HCT116 (cell line): ENCODE results near the gene DQX1. TPM values are rescaled to one million over a fixed set of nuclear protein-coding genes. Genes with fewer than 3 reads are reported as not detected.

ENCODE experiments used
- ATAC-seq: fragments of 200-7000 bp; cut with Tn5 transposase; 2 replicates; pipeline ENCODE4 v1.9.1; 2020; ENCODE audit warnings: mild to moderate bottlenecking, moderate library complexity
- BruUV-seq: library from RNA; stranded (reverse); fragments of 400-500 nt; replicated peaks from 2 replicates; lab custom pipeline; 2021; lab: Mats Ljungman, UMichigan
- CTCF ChIA-PET: fragments of 300-600 bp; sonication (Branson Sonifier 250); formaldehyde crosslinking; loops from one replicate; lab custom pipeline; 2021; ENCODE audit warnings: antibody characterized with exemption; lab: Charles Lee
- POLR2A ChIA-PET: fragments of 300-600, 350-600 bp; sonication (Branson Sonifier 250); formaldehyde crosslinking; loops from one replicate; lab custom pipeline; 2021; ENCODE audit warnings: antibody characterized with exemption; lab: Charles Lee
- RAD21 ChIA-PET, 2 experiments: fragments of 300-600 bp; sonication (Branson Sonifier 250); formaldehyde crosslinking; loops; one replicate each; lab custom pipeline; 2023; ENCODE audit warnings: low total read pairs in 2 of 2; ENCODE audit not compliant: uncharacterized antibody in 2 of 2, unreplicated experiment in 2 of 2, low non-redundant PET in 1 of 2; lab: Charles Lee
- DNase-seq: peaks from one replicate; pipeline ENCODE4 v3.0.0-alpha.2; 2010; ENCODE audit warnings: low read depth, low spot score
- H2AFZ ChIP-seq: fragments of 200-600 bp; shearing (Covaris generic), sonication (generic); 2 replicates; pipeline ENCODE4 v1.6.1; 2017; ENCODE audit warnings: low read depth, mixed run types, mixed read lengths, antibody characterized with exemption, low read length; ENCODE audit not compliant: poor library complexity, severe bottlenecking
- H3K27ac ChIP-seq: 2 replicates; pipeline ENCODE4 v1.5.1; 2012; ENCODE audit warnings: low read depth, low read length
- H3K27me3 ChIP-seq: fragments of 200-600 bp; sonication (generic); 2 replicates; pipeline ENCODE4 v1.6.1; 2016; ENCODE audit warnings: mixed run types, low read length, mixed read lengths; ENCODE audit not compliant: insufficient read depth
- H3K36me3 ChIP-seq, 2 experiments: fragments of 200-500 bp in 1 of 2; fragments of 200-600 bp in 1 of 2; sonication (Bioruptor generic) in 1 of 2; sonication (generic) in 1 of 2; 2 replicates each; pipeline versions ENCODE4 v1.5.1 to v1.6.1; 2014 to 2016; ENCODE audit warnings: low read length in 2 of 2, inconsistent platforms in 1 of 2, mixed read lengths in 1 of 2, mixed run types in 1 of 2; ENCODE audit not compliant: insufficient read depth in 2 of 2, control insufficient read depth in 1 of 2
- H3K4me1 ChIP-seq, 2 experiments: fragments of 200-600 bp in 1 of 2; sonication (generic) in 1 of 2; 2 replicates each; pipeline versions ENCODE4 v1.5.1 to v1.6.1; 2012 to 2017; ENCODE audit warnings: low read length in 2 of 2, inconsistent platforms in 1 of 2, mild to moderate bottlenecking in 1 of 2, mixed read lengths in 1 of 2, mixed run types in 1 of 2, moderate library complexity in 1 of 2; ENCODE audit not compliant: insufficient read depth in 2 of 2, control insufficient read depth in 1 of 2
- H3K4me2 ChIP-seq: fragments of 200-600 bp; sonication (generic); 2 replicates; pipeline ENCODE4 v1.6.1; 2017; ENCODE audit warnings: mixed run types, low read length, mixed read lengths
- H3K4me3 ChIP-seq, 2 experiments: fragments of 200-600 bp in 1 of 2; sonication (generic) in 1 of 2; replicated peaks in 1 of 2; 2 replicates each; pipeline ENCODE4 v1.5.1; 2011 to 2016; ENCODE audit warnings: low read length in 2 of 2, control low read depth in 1 of 2, low read depth in 1 of 2, mild to moderate bottlenecking in 1 of 2, mixed read lengths in 1 of 2, mixed run types in 1 of 2
- H3K79me2 ChIP-seq: fragments of 200-600 bp; sonication (generic); 2 replicates; pipeline ENCODE4 v1.6.1; 2017; ENCODE audit warnings: mild to moderate bottlenecking, mixed run types, low read length, moderate library complexity, mixed read lengths; ENCODE audit not compliant: insufficient read depth
- H3K9ac ChIP-seq: fragments of 200-600 bp; sonication (generic); 2 replicates; pipeline ENCODE4 v1.6.1; 2016; ENCODE audit warnings: low read length, mixed read lengths
- H3K9me2 ChIP-seq: fragments of 200-600 bp; sonication (generic), shearing (Covaris generic); 2 replicates; pipeline ENCODE4 v1.6.1; 2017; ENCODE audit warnings: mixed run types, mild to moderate bottlenecking, moderate library complexity; ENCODE audit not compliant: insufficient read depth
- H3K9me3 ChIP-seq, 2 experiments: fragments of 200-500 bp in 1 of 2; fragments of 200-600 bp in 1 of 2; sonication (Bioruptor generic) in 1 of 2; sonication (generic) in 1 of 2; 2 replicates each; pipeline ENCODE4 v1.6.1; 2014 to 2017; ENCODE audit warnings: low read length in 2 of 2, mixed read lengths in 2 of 2, inconsistent platforms in 1 of 2, low read depth in 1 of 2, mild to moderate bottlenecking in 1 of 2, mixed run types in 1 of 2, moderate library complexity in 1 of 2; ENCODE audit not compliant: control insufficient read depth in 1 of 2, insufficient read depth in 1 of 2
- H4K20me1 ChIP-seq: fragments of 200-600 bp; sonication (generic), shearing (Covaris generic); 2 replicates; pipeline ENCODE4 v1.6.1; 2017; ENCODE audit warnings: mixed run types, mild to moderate bottlenecking, moderate library complexity; ENCODE audit not compliant: insufficient read depth
- CBX3 ChIP-seq: IDR thresholded peaks from 2 replicates; pipeline ENCODE4 v1.6.1; 2012; ENCODE audit warnings: low read depth
- CTCF ChIP-seq, 3 experiments: fragments of 200-600 bp in 1 of 3; sonication (generic) in 1 of 3; IDR thresholded peaks in 2 of 3; conservative IDR thresholded peaks in 1 of 3; 2 replicates each; pipeline ENCODE4 v1.5.1; 2012 to 2017; ENCODE audit warnings: low read depth in 2 of 3, low read length in 2 of 3, antibody characterized with exemption in 1 of 3, borderline replicate concordance in 1 of 3, control low read depth in 1 of 3, mild to moderate bottlenecking in 1 of 3, mixed read lengths in 1 of 3, mixed run types in 1 of 3, moderate library complexity in 1 of 3; ENCODE audit not compliant: insufficient read depth in 1 of 3
- EZH2phosphoT487 ChIP-seq: fragments of 200-600 bp; IDR thresholded peaks from 2 replicates; pipeline ENCODE4 v1.6.1; 2018; ENCODE audit warnings: antibody characterized with exemption, borderline replicate concordance
- FOSL1 ChIP-seq: IDR thresholded peaks from 2 replicates; pipeline ENCODE4 v1.6.1; 2012; ENCODE audit warnings: low read depth
- JUND ChIP-seq: IDR thresholded peaks from 2 replicates; pipeline ENCODE4 v1.6.1; 2012
- MAX ChIP-seq: IDR thresholded peaks from 2 replicates; pipeline ENCODE4 v1.6.1; 2012
- POLR2AphosphoS5 ChIP-seq: IDR thresholded peaks from 2 replicates; pipeline ENCODE4 v1.6.1; 2011; ENCODE audit warnings: mild to moderate bottlenecking, low read depth, low read length, moderate library complexity
- REST ChIP-seq: IDR thresholded peaks from 2 replicates; pipeline ENCODE4 v1.6.1; 2012; ENCODE audit warnings: low read depth
- SIN3A ChIP-seq: IDR thresholded peaks from 2 replicates; pipeline ENCODE4 v1.6.1; 2012; ENCODE audit warnings: low read depth
- TCF7L2 ChIP-seq: IDR thresholded peaks from 2 replicates; pipeline ENCODE4 v1.7.0; 2011; ENCODE audit warnings: borderline replicate concordance, inconsistent platforms; ENCODE audit not compliant: insufficient read depth, insufficient read length; ENCODE audit errors: extremely low read depth
- ZNF274 ChIP-seq: fragments of 200-500 bp; sonication (Bioruptor generic); IDR thresholded peaks from 2 replicates; pipeline ENCODE4 v1.6.1; 2014; ENCODE audit warnings: mild to moderate bottlenecking, low read depth, low read length, inconsistent platforms
- intact Hi-C: fragments of 100-400 bp; cut with micrococcal nuclease; formaldehyde crosslinking; loops from 2 replicates; pipeline ENCODE4 v1.10.0; 2022
- total RNA-seq: library from RNA; stranded (reverse); gene quantifications from one replicate; pipeline ENCODE4 v1.2.1, GENCODE V29; 2021; ENCODE audit not compliant: unreplicated experiment

The DQX1 gene
- total RNA-seq, 1 experiment from 2014 or later = 0.98 TPM

GRCh38 chr2:74514368-74515270, 11.4 kb downstream of the DQX1 start, which contains the start of gene TLX2:
Gene TLX2, plus strand, starts transcription at chr2:74514450. Its CDS starts 357 bp downstream, at chr2:74514807.
- no peak within 1 kb of the TSS for H3K27ac ChIP-seq
- no peaks in the 10 kb centered on the region for H3K9me2 ChIP-seq
- H3K36me3 ChIP-seq = no peaks in the 10 kb centered on the region
- ATAC-seq = no peak
- no peak within 1 kb of the TSS for H3K4me3 ChIP-seq
- no peak within 1 kb of the TSS for H3K9ac ChIP-seq
- ChIA-PET CTCF (interaction anchor here (0.7 kb wide), 1 partner anchor 135 kb away, joined by 4 read pairs; no protein-coding TSS in a partner anchor), RAD21 (no interaction called here), POLR2A (no interaction called here)
- H2AFZ ChIP-seq = no peak within 1 kb of the TSS
- TF ChIP-seq POLR2AphosphoS5 = no peak
- no TSS peak for BruUV-seq
- H3K4me1 ChIP-seq = no peaks in the 10 kb centered on the region
- no peaks in the 10 kb centered on the region for H3K79me2 ChIP-seq
- no peak within 1 kb of the TSS for H3K4me2 ChIP-seq
- no peak for DNase-seq
- no peaks in the 10 kb centered on the region for H3K27me3 ChIP-seq
- intact Hi-C loops = no loop called here
- no peaks in the 10 kb centered on the region for H4K20me1 ChIP-seq
- H3K9me3 ChIP-seq = no peaks in the 10 kb centered on the region

GRCh38 chr2:74513605-74514367, 12.2 kb downstream of the DQX1 start:
- no peak overlapping the region for H2AFZ ChIP-seq
- TF ChIP-seq CBX3 (no peak), CTCF (IDR thresholded peaks at IDR 0.05 in 2 of 3, conservative IDR thresholded peaks at IDR 0.05 in 1 of 3; ENCODE audit: borderline replicate concordance in 1 of 3, insufficient read depth in 1 of 3, low read depth in 2 of 3, low read length in 2 of 3) (no peak), EZH2phosphoT487 (no peak), MAX (no peak), SIN3A (no peak), REST (no peak), ZNF274 (no peak), FOSL1 (no peak), JUND (no peak), TCF7L2 (no peak)

More at GRCh38 chr2:74513605-74514367, 12.2 kb downstream of the DQX1 start:
- Histone ChIP-seq H3K27me3 (no peaks in the 10 kb centered on the region), H3K9me3 (no peaks in the 10 kb centered on the region), H3K9ac (no peak overlapping the region), H3K9me2 (no peaks in the 10 kb centered on the region), H3K4me3 (no peak overlapping the region), H3K36me3 (no peaks in the 10 kb centered on the region), H3K27ac (no peak overlapping the region), H3K4me1 (peaks cover 1% of the 10 kb centered on the region in 2 experiments; a peak in 3 of 4 replicates), H4K20me1 (no peaks in the 10 kb centered on the region), H3K79me2 (no peaks in the 10 kb centered on the region), H3K4me2 (no peak overlapping the region)
- no peak for DNase-seq
- ChIA-PET RAD21 (no interaction called here), POLR2A (no interaction called here), CTCF (interaction anchor here (0.7 kb wide), 1 partner anchor 134 kb away, joined by 4 read pairs; no protein-coding TSS in a partner anchor)
- no TSS peak for BruUV-seq
- ATAC-seq = no peak
- intact Hi-C loops = no loop called here
